ENCODE data around the gene PRCD.

PRCD gene

DNA sequence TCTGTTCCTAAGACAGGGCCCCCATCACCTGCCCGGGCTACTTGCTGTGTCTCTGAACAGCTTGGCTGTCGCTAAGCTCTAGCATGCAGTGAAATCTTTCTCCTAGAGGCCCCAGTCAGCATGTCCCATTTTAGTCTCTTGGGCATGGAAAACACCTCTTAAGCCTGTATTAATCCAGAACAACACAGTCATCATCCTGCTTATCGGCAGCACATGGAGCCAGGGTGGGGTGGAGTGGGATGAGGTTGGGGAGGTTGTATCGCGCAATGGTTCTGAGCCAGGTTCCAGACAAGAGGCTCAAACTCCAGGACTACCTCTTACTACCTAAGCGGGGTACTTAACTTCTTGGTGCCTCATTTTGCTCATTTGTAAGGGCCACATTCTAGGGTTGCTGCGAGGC lies 38.0 kb downstream of the PRCD start:
- Histone ChIP-seq H3K4me1 (ENCODE audit: control insufficient read depth, insufficient read depth, low read length, poor library complexity, severe bottlenecking) (no peaks in the 10 kb centered on the region), H3K4me3 (ENCODE audit: extremely low read depth, insufficient read depth, low read length, poor library complexity, severe bottlenecking) (no peak overlapping the region), H3K36me3 (ENCODE audit: control insufficient read depth, insufficient read depth, low read length) (no peaks in the 10 kb centered on the region), H3K27ac (ENCODE audit: low read depth, low read length, severe bottlenecking) (no peak overlapping the region), H3K9me3 (ENCODE audit: control insufficient read depth, low read length) (no peaks in the 10 kb centered on the region)
- WGBS, 2 experiments (ENCODE audit: insufficient coverage in 2 of 2) = 94 to 98% methylated on average over 4 to 6 of the region's 7 CpGs

- H3K4me1 ChIP-seq (ENCODE audit: control insufficient read depth, insufficient read depth, low read length, poor library complexity, severe bottlenecking) = no peaks in the 10 kb centered on the region
- WGBS, 2 experiments (ENCODE audit: insufficient coverage in 2 of 2) = 88% methylated on average over 4 of the region's 5 CpGs; no CpG with 5 or more reads in 1 of the 2 experiments
Observed at GRCh38 chr17:76578376-76578775, 38.5 kb downstream of the PRCD start.

DNA sequence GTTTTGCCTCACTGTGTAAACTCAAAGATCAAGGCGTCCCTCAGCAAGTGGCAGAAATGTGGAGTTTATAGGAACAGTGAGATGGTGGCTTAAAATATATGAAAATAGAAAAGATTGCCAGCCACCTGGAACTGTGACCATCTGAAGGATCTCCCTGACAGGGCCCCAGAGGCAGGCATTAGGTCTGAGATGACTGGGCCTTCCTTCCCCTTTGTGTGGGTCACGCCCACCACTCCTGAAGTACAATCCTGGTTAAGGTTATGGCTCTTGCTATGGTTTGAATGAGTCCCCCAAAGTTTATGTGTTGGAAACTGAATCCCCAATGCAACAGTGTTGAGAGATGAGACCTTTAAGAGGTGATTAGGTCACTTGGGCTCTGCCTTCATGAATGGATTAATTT lies 39.4 kb downstream of the PRCD start:
- H3K4me3 ChIP-seq (ENCODE audit: extremely low read depth, insufficient read depth, low read length, poor library complexity, severe bottlenecking) = no peak overlapping the region
- no peaks in the 10 kb centered on the region for H3K9me3 ChIP-seq (ENCODE audit: control insufficient read depth, low read length)
- 100% methylated on average over 1 of the region's 2 CpGs for WGBS, 2 experiments (ENCODE audit: insufficient coverage in 2 of 2)
- no peaks in the 10 kb centered on the region for H3K4me1 ChIP-seq (ENCODE audit: control insufficient read depth, insufficient read depth, low read length, poor library complexity, severe bottlenecking)
- H3K27ac ChIP-seq (ENCODE audit: low read depth, low read length, severe bottlenecking) = no peak overlapping the region
- H3K36me3 ChIP-seq (ENCODE audit: control insufficient read depth, insufficient read depth, low read length) = no peaks in the 10 kb centered on the region

More at GRCh38 chr17:76578376-76578775, 38.5 kb downstream of the PRCD start:
- Histone ChIP-seq H3K4me3 (ENCODE audit: extremely low read depth, insufficient read depth, low read length, poor library complexity, severe bottlenecking) (no peak overlapping the region), H3K9me3 (ENCODE audit: control insufficient read depth, low read length) (no peaks in the 10 kb centered on the region), H3K36me3 (ENCODE audit: control insufficient read depth, insufficient read depth, low read length) (no peaks in the 10 kb centered on the region), H3K27ac (ENCODE audit: low read depth, low read length, severe bottlenecking) (no peak overlapping the region)

- Histone ChIP-seq H3K4me3 (ENCODE audit: extremely low read depth, insufficient read depth, low read length, poor library complexity, severe bottlenecking) (no peak overlapping the region), H3K9me3 (ENCODE audit: control insufficient read depth, low read length) (no peaks in the 10 kb centered on the region), H3K4me1 (ENCODE audit: control insufficient read depth, insufficient read depth, low read length, poor library complexity, severe bottlenecking) (peaks cover 3% of the 10 kb centered on the region), H3K27ac (ENCODE audit: low read depth, low read length, severe bottlenecking) (no peak overlapping the region), H3K36me3 (ENCODE audit: control insufficient read depth, insufficient read depth, low read length) (no peaks in the 10 kb centered on the region)
- 75 to 84% methylated on average over 3 of the region's 5 CpGs for WGBS, 2 experiments (ENCODE audit: insufficient coverage in 2 of 2)
Observed at GRCh38 chr17:76581515-76581914, 41.7 kb downstream of the PRCD start.

GRCh38 chr17:76582660-76583059 lies 42.8 kb downstream of the PRCD start:
- 100% methylated on average over 2 of the region's 3 CpGs; no CpG with 5 or more reads in 1 of the 2 experiments for WGBS, 2 experiments (ENCODE audit: insufficient coverage in 2 of 2)
- H3K27ac ChIP-seq (ENCODE audit: low read depth, low read length, severe bottlenecking) = no peak overlapping the region
- no peak overlapping the region for H3K4me3 ChIP-seq (ENCODE audit: extremely low read depth, insufficient read depth, low read length, poor library complexity, severe bottlenecking)
- peaks cover 3% of the 10 kb centered on the region for H3K4me1 ChIP-seq (ENCODE audit: control insufficient read depth, insufficient read depth, low read length, poor library complexity, severe bottlenecking)
- no peaks in the 10 kb centered on the region for H3K9me3 ChIP-seq (ENCODE audit: control insufficient read depth, low read length)
- no peaks in the 10 kb centered on the region for H3K36me3 ChIP-seq (ENCODE audit: control insufficient read depth, insufficient read depth, low read length)

GRCh38 chr17:76584427-76585032 lies 44.7 kb downstream of the PRCD start:
- peak overlapping the region; percentile 35 for H3K4me3 ChIP-seq (ENCODE audit: extremely low read depth, insufficient read depth, low read length, poor library complexity, severe bottlenecking)
- H3K27ac ChIP-seq (ENCODE audit: low read depth, low read length, severe bottlenecking) = no peak overlapping the region
- no peaks in the 10 kb centered on the region for H3K9me3 ChIP-seq (ENCODE audit: control insufficient read depth, low read length)
- peaks cover 3% of the 10 kb centered on the region for H3K4me1 ChIP-seq (ENCODE audit: control insufficient read depth, insufficient read depth, low read length, poor library complexity, severe bottlenecking)
- H3K36me3 ChIP-seq (ENCODE audit: control insufficient read depth, insufficient read depth, low read length) = no peaks in the 10 kb centered on the region
- WGBS, 2 experiments (ENCODE audit: insufficient coverage in 2 of 2) = 14 to 18% methylated on average over 13 to 14 of the region's 17 CpGs

GRCh38 chr17:76585033-76585648 lies 45.3 kb downstream of the PRCD start:
- peak overlapping the region; percentile 35 for H3K4me3 ChIP-seq (ENCODE audit: extremely low read depth, insufficient read depth, low read length, poor library complexity, severe bottlenecking)
- 1% methylated on average over 44 to 60 of the region's 62 CpGs for WGBS, 2 experiments (ENCODE audit: insufficient coverage in 2 of 2)
- H3K4me1 ChIP-seq (ENCODE audit: control insufficient read depth, insufficient read depth, low read length, poor library complexity, severe bottlenecking) = peaks cover 3% of the 10 kb centered on the region
- H3K9me3 ChIP-seq (ENCODE audit: control insufficient read depth, low read length) = no peaks in the 10 kb centered on the region
- H3K36me3 ChIP-seq (ENCODE audit: control insufficient read depth, insufficient read depth, low read length) = no peaks in the 10 kb centered on the region
- no peak overlapping the region for H3K27ac ChIP-seq (ENCODE audit: low read depth, low read length, severe bottlenecking)

DNA sequence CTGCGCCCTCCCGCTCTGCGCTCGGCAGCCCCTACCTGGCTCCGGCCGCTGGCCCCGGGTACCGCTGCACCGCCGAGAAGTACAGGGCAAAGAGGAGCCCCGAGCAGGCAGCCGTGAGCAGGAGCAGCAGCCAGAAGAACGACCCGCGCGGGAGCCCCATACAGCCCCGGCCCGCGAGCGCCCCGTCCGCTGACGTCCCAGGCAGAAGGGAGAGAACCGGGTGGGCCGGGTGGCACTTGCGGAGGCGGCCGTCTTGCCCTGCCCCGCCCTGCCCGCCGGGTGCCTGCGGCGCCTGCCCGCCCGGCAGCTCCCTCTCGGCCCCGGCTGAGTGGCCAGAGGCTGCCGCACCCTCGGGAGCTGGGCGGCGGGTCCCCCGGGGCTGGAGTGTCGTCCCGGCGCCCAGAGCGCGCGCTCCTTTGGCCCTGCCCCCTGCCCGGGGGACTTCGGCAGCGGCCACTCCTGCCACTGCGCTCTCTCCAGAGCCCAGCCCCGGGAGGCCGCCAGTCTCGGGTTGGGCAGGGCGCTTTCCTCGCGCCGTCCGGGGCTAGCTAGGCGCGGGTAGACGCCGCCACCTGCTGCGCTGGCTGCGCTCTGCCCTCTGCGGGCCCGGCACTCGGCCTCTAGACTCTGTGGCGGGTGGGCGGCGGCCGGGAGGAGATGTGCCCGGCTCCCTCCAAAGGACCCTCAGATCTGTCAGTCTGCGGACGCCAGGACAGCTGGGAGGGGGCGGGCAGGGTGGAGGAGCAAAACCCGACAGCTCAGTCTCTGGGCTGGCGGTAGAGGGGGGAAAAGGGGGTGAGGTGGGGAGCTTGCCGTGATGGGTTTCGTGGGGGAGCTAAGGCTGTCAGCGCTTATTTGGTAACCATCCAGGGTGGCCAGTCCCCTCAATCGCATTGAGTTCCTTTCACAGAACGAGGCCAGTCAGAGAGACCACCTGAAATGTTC lies 46.1 kb downstream of the PRCD start, which contains the start of gene ST6GALNAC2:
TSS of gene ST6GALNAC2 (minus strand) at position 212 of the 945 bp plus-strand sequence. CDS start at position 160, 52 bp downstream.
- peaks cover 3% of the 10 kb centered on the region for H3K4me1 ChIP-seq (ENCODE audit: control insufficient read depth, insufficient read depth, low read length, poor library complexity, severe bottlenecking)
- no peaks in the 10 kb centered on the region for H3K36me3 ChIP-seq (ENCODE audit: control insufficient read depth, insufficient read depth, low read length)
- H3K9me3 ChIP-seq (ENCODE audit: control insufficient read depth, low read length) = no peaks in the 10 kb centered on the region
- 1% methylated on average over 70 to 80 of the region's 84 CpGs for WGBS, 2 experiments (ENCODE audit: insufficient coverage in 2 of 2)
- H3K4me3 ChIP-seq (ENCODE audit: extremely low read depth, insufficient read depth, low read length, poor library complexity, severe bottlenecking) = peak within 1 kb of the TSS; percentile 35
- no peak within 1 kb of the TSS for H3K27ac ChIP-seq (ENCODE audit: low read depth, low read length, severe bottlenecking)

- Histone ChIP-seq H3K4me3 (ENCODE audit: extremely low read depth, insufficient read depth, low read length, poor library complexity, severe bottlenecking) (no peak overlapping the region), H3K9me3 (ENCODE audit: control insufficient read depth, low read length) (no peaks in the 10 kb centered on the region), H3K27ac (ENCODE audit: low read depth, low read length, severe bottlenecking) (no peak overlapping the region), H3K4me1 (ENCODE audit: control insufficient read depth, insufficient read depth, low read length, poor library complexity, severe bottlenecking) (peaks cover 3% of the 10 kb centered on the region), H3K36me3 (ENCODE audit: control insufficient read depth, insufficient read depth, low read length) (no peaks in the 10 kb centered on the region)
- WGBS, 2 experiments (ENCODE audit: insufficient coverage in 2 of 2) = 31 to 38% methylated on average over 13 to 16 of the region's 17 CpGs
Observed at GRCh38 chr17:76586741-76587487, 47.1 kb downstream of the PRCD start.

DNA sequence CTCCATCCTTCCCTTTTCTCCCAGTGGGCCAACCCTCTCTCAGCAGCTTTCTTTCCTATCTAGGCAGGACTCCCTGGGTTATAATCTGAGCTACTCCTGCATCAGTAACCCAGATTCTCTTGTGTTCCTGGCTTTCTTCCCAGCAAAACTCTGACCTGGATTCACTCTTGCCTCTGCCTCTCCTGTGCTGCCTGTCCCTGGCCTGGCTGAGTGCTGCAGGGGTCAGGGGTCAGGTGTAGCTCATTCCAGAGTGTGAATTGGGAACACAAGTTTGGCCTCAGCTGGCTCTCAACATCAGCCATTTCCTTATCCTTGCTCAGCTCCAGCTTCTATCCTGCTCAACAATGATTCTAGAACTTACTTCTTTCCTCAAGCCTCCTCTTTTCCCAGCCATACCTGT lies 48.3 kb downstream of the PRCD start:
- Histone ChIP-seq H3K4me1 (ENCODE audit: control insufficient read depth, insufficient read depth, low read length, poor library complexity, severe bottlenecking) (peaks cover 3% of the 10 kb centered on the region), H3K36me3 (ENCODE audit: control insufficient read depth, insufficient read depth, low read length) (no peaks in the 10 kb centered on the region), H3K9me3 (ENCODE audit: control insufficient read depth, low read length) (no peaks in the 10 kb centered on the region), H3K4me3 (ENCODE audit: extremely low read depth, insufficient read depth, low read length, poor library complexity, severe bottlenecking) (no peak overlapping the region), H3K27ac (ENCODE audit: low read depth, low read length, severe bottlenecking) (no peak overlapping the region)
